HEK293 (cell line): ENCODE data around the gene SYNGR3.

ENCODE experiments used
- AEBP2 ChIP-seq: fragments of 450-650 bp; formaldehyde crosslinking; IDR thresholded peaks from 2 replicates; pipeline ENCODE4 v1.5.1; 2016; ENCODE audit warnings: missing biosample characterization, missing genetic modification characterization, borderline replicate concordance
- CTCF ChIP-seq: fragments of 450-650 bp; formaldehyde crosslinking; IDR thresholded peaks from 2 replicates; pipeline ENCODE4 v1.5.1; 2016; ENCODE audit warnings: missing biosample characterization, missing genetic modification characterization
- EGR2 ChIP-seq: fragments of 450-650 bp; formaldehyde crosslinking; IDR thresholded peaks from 2 replicates; pipeline ENCODE4 v1.5.1; 2016; ENCODE audit warnings: low read depth, missing biosample characterization, missing genetic modification characterization
- GFI1B ChIP-seq: fragments of 450-650 bp; formaldehyde crosslinking; IDR thresholded peaks from 2 replicates; pipeline ENCODE4 v1.5.1; 2016; ENCODE audit warnings: missing biosample characterization, missing genetic modification characterization
- GLI4 ChIP-seq: fragments of 450-650 bp; formaldehyde crosslinking; IDR thresholded peaks from 2 replicates; pipeline ENCODE4 v1.5.1; 2016; ENCODE audit warnings: missing biosample characterization, missing genetic modification characterization
- KLF16 ChIP-seq: fragments of 450-650 bp; formaldehyde crosslinking; IDR thresholded peaks from 2 replicates; pipeline ENCODE4 v1.5.1; 2017; ENCODE audit warnings: missing biosample characterization, missing genetic modification characterization
- OVOL3 ChIP-seq: fragments of 450-650 bp; formaldehyde crosslinking; IDR thresholded peaks from 2 replicates; pipeline ENCODE4 v1.5.1; 2016; ENCODE audit warnings: missing biosample characterization, missing genetic modification characterization
- PATZ1 ChIP-seq: fragments of 450-650 bp; formaldehyde crosslinking; IDR thresholded peaks from 2 replicates; pipeline ENCODE4 v1.5.1; 2016; ENCODE audit warnings: missing biosample characterization, missing genetic modification characterization
- PBX3 ChIP-seq: sonication (generic); formaldehyde crosslinking; IDR thresholded peaks from 2 replicates; pipeline ENCODE4 v1.8.1; 2022; ENCODE audit warnings: mild to moderate bottlenecking, moderate library complexity, missing genetic modification reagents
- RBAK ChIP-seq: fragments of 450-650 bp; formaldehyde crosslinking; IDR thresholded peaks from 2 replicates; pipeline ENCODE4 v1.5.1; 2016; ENCODE audit warnings: missing biosample characterization, missing genetic modification characterization
- ZBTB20 ChIP-seq: fragments of 450-650 bp; formaldehyde crosslinking; IDR thresholded peaks from 2 replicates; pipeline ENCODE4 v1.5.1; 2016; ENCODE audit warnings: missing biosample characterization, missing genetic modification characterization
- ZBTB7A ChIP-seq: fragments of 450-650 bp; formaldehyde crosslinking; IDR thresholded peaks from 2 replicates; pipeline ENCODE4 v1.5.1; 2016; ENCODE audit warnings: low read depth, missing biosample characterization, missing genetic modification characterization
- ZFHX2 ChIP-seq: fragments of 450-650 bp; formaldehyde crosslinking; conservative IDR thresholded peaks from 2 replicates; pipeline ENCODE4 v1.5.1; 2016; ENCODE audit warnings: missing biosample characterization, missing genetic modification characterization
- ZFP37 ChIP-seq: fragments of 450-650 bp; formaldehyde crosslinking; IDR thresholded peaks from 2 replicates; pipeline ENCODE4 v1.5.1; 2016; ENCODE audit warnings: missing biosample characterization, missing genetic modification characterization
- ZNF10 ChIP-seq: fragments of 450-650 bp; formaldehyde crosslinking; IDR thresholded peaks from 2 replicates; pipeline ENCODE4 v1.5.1; 2017; ENCODE audit warnings: missing biosample characterization, missing genetic modification characterization
- ZNF155 ChIP-seq: fragments of 450-650 bp; formaldehyde crosslinking; IDR thresholded peaks from 2 replicates; pipeline ENCODE4 v1.5.1; 2016; ENCODE audit warnings: missing biosample characterization, missing genetic modification characterization
- ZNF157 ChIP-seq: fragments of 450-650 bp; formaldehyde crosslinking; IDR thresholded peaks from 2 replicates; pipeline ENCODE4 v1.5.1; 2016; ENCODE audit warnings: missing biosample characterization, missing genetic modification characterization
- ZNF19 ChIP-seq: fragments of 450-650 bp; formaldehyde crosslinking; IDR thresholded peaks from 2 replicates; pipeline ENCODE4; 2016; ENCODE audit warnings: missing biosample characterization, missing genetic modification characterization, low read depth
- ZNF202 ChIP-seq: fragments of 450-650 bp; formaldehyde crosslinking; IDR thresholded peaks from 2 replicates; pipeline ENCODE4 v1.5.1; 2016; ENCODE audit warnings: missing biosample characterization, missing genetic modification characterization, borderline replicate concordance
- ZNF23 ChIP-seq: fragments of 450-650 bp; formaldehyde crosslinking; IDR thresholded peaks from 2 replicates; pipeline ENCODE4 v1.5.1; 2016; ENCODE audit warnings: missing biosample characterization, missing genetic modification characterization, borderline replicate concordance
- ZNF24 ChIP-seq: fragments of 450-650 bp; formaldehyde crosslinking; IDR thresholded peaks from 2 replicates; pipeline ENCODE4 v1.5.1; 2016; ENCODE audit warnings: missing biosample characterization, missing genetic modification characterization
- ZNF324 ChIP-seq: fragments of 450-650 bp; formaldehyde crosslinking; IDR thresholded peaks from 2 replicates; pipeline ENCODE4 v1.5.1; 2016; ENCODE audit warnings: missing biosample characterization, missing genetic modification characterization
- ZNF341 ChIP-seq: fragments of 450-650 bp; formaldehyde crosslinking; IDR thresholded peaks from 2 replicates; pipeline ENCODE4; 2016; ENCODE audit warnings: low read depth, missing biosample characterization, missing genetic modification characterization
- ZNF37A ChIP-seq: fragments of 450-650 bp; IDR thresholded peaks from 2 replicates; pipeline ENCODE4 v1.5.1; 2018; ENCODE audit warnings: missing biosample characterization, missing genetic modification characterization
- ZNF473 ChIP-seq: fragments of 450-650 bp; formaldehyde crosslinking; IDR thresholded peaks from 2 replicates; pipeline ENCODE4 v1.5.1; 2017; ENCODE audit warnings: missing biosample characterization, missing genetic modification characterization
- ZNF48 ChIP-seq: fragments of 450-650 bp; formaldehyde crosslinking; IDR thresholded peaks from 2 replicates; pipeline ENCODE4 v1.5.1; 2016; ENCODE audit warnings: missing biosample characterization, missing genetic modification characterization
- ZNF501 ChIP-seq: fragments of 450-650 bp; formaldehyde crosslinking; IDR thresholded peaks from 2 replicates; pipeline ENCODE4 v1.5.1; 2016; ENCODE audit warnings: missing biosample characterization, missing genetic modification characterization
- ZNF514 ChIP-seq: fragments of 450-650 bp; formaldehyde crosslinking; IDR thresholded peaks from 2 replicates; pipeline ENCODE4 v1.5.1; 2016; ENCODE audit warnings: missing biosample characterization, missing genetic modification characterization
- ZNF596 ChIP-seq: fragments of 450-650 bp; IDR thresholded peaks from 2 replicates; pipeline ENCODE4 v1.5.0; 2018; ENCODE audit warnings: missing biosample characterization, mild to moderate bottlenecking, missing genetic modification characterization, moderate library complexity
- ZNF639 ChIP-seq: fragments of 450-650 bp; formaldehyde crosslinking; IDR thresholded peaks from 2 replicates; pipeline ENCODE4 v1.5.1; 2016; ENCODE audit warnings: missing biosample characterization, missing genetic modification characterization
- ZNF701 ChIP-seq: fragments of 450-650 bp; formaldehyde crosslinking; IDR thresholded peaks from 2 replicates; pipeline ENCODE4 v1.5.1; 2016; ENCODE audit warnings: missing biosample characterization, missing genetic modification characterization
- ZNF747 ChIP-seq: fragments of 450-650 bp; formaldehyde crosslinking; IDR thresholded peaks from 2 replicates; pipeline ENCODE4 v1.5.1; 2016; ENCODE audit warnings: missing biosample characterization, missing genetic modification characterization
- ZSCAN16 ChIP-seq: fragments of 450-650 bp; formaldehyde crosslinking; IDR thresholded peaks from 2 replicates; pipeline ENCODE4 v1.5.1; 2016; ENCODE audit warnings: missing biosample characterization, missing genetic modification characterization

SYNGR3 gene

GRCh38 chr16:1990351-1991134 lies 773 bp downstream of the SYNGR3 start (continued):
- TF ChIP-seq ZFHX2 (tag by site-specific recombination) = peak; percentile 85
- no peak for TF ChIP-seq RBAK (tag by site-specific recombination)
- peak; percentile 56 for TF ChIP-seq ZNF341 (tag by site-specific recombination)
- no peak for TF ChIP-seq ZNF747
- no peak for TF ChIP-seq ZNF514 (tag by site-specific recombination)
- no peak for TF ChIP-seq ZNF473 (tag by site-specific recombination)
- TF ChIP-seq ZNF10 (tag by site-specific recombination) = no peak
- TF ChIP-seq ZNF157 (tag by site-specific recombination) = no peak
- 0 out of 2 replicates have a peak, but pooled peaks have one; percentile 62 for TF ChIP-seq KLF16
- 0 out of 2 replicates have a peak, but pooled peaks have one; percentile 43 for TF ChIP-seq PBX3
- no peak for TF ChIP-seq ZNF19 (tag by site-specific recombination)
- peak; percentile 25; the same call in 1 of the 2 replicates for TF ChIP-seq ZNF501 (tag by site-specific recombination)
- TF ChIP-seq ZNF24 (tag by site-specific recombination) = peak; percentile 28; the same call in 1 of the 2 replicates
- no peak for TF ChIP-seq CTCF (tag by site-specific recombination)
- no peak for TF ChIP-seq ZNF48 (tag by site-specific recombination)
- TF ChIP-seq ZNF324 (tag by site-specific recombination) = no peak
- TF ChIP-seq ZNF155 (tag by site-specific recombination) = no peak
- TF ChIP-seq ZNF701 = no peak
- TF ChIP-seq AEBP2 (tag by site-specific recombination) = no peak
- TF ChIP-seq ZBTB20 (tag by site-specific recombination) = no peak; the same call in 1 of the 2 replicates
- TF ChIP-seq ZNF639 = no peak
- TF ChIP-seq ZNF596 = no peak
- no peak for TF ChIP-seq ZNF202 (tag by site-specific recombination)
- TF ChIP-seq PATZ1 (tag by site-specific recombination) = peak; percentile 91
- no peak for TF ChIP-seq ZNF23 (tag by site-specific recombination)
- TF ChIP-seq EGR2 = peak; percentile 77
- TF ChIP-seq ZNF37A (tag by site-specific recombination) = no peak
- no peak for TF ChIP-seq OVOL3 (tag by site-specific recombination)
- no peak for TF ChIP-seq ZSCAN16 (tag by site-specific recombination)
- TF ChIP-seq ZBTB7A (tag by site-specific recombination) = no peak
- no peak for TF ChIP-seq GLI4
- no peak for TF ChIP-seq GFI1B
- TF ChIP-seq ZFP37 (tag by site-specific recombination) = peak; percentile 22; the same call in 1 of the 2 replicates
